Measurements from ENCODE around the gene TSACC. TPM values are rescaled to one million over a fixed set of nuclear protein-coding genes. Genes with fewer than 3 reads are reported as not detected.

The TSACC gene
- total RNA-seq, 3 donors from 2014 or later (not counting 1 experiment from before 2014, with no cell fraction given): not detected

DNA sequence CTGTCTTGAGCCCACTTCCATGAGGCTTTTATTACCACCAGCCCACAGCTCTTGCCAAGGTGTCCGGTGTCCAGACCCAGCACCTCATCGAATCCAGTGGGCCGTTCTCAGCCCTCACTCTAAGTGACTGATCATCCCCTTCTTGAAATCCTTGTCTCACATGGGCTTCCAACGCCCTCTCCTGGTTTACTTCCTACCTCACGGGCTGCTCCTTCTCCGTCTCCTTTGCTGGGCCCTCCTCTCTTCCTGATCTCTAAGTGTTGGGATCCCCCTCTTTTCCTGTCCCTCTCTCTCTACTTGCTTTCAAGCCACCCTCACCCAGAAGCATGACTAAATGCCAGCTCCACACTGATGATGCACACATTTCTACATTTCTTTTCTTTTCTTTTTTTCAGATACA lies 21.6 kb downstream of the TSACC start:
- no peak for TF ChIP-seq CTCF (IDR thresholded peaks at IDR 0.05)
- Mint-ChIP-seq H3K4me3 (no peak overlapping the region), H3K9me3 (no peaks in the 10 kb centered on the region), H3K4me1 (peaks cover 0 to 8% of the 10 kb centered on the region in 2 donors), H3K36me3 (no peaks in the 10 kb centered on the region), H3K27me3 (ENCODE audit: low read depth in 2 of 2) (peaks cover 40 to 44% of the 10 kb centered on the region in 2 donors), H3K27ac (no peak overlapping the region)
- DNase-seq (no peak), ATAC-seq (no peak)
- intact Hi-C loops (cut with micrococcal nuclease): no loop called here
- H3K4me1 ChIP-seq (ENCODE audit: control insufficient read depth, insufficient read depth, low read length): peaks cover 4% of the 10 kb centered on the region
- no peak overlapping the region for H3K4me3 ChIP-seq (ENCODE audit: low read length)
- 50% methylated on average over 6 of the region's 6 CpGs for WGBS (ENCODE audit: insufficient coverage)
- no peak overlapping the region for H3K27ac ChIP-seq (ENCODE audit: low read length)
- no peaks in the 10 kb centered on the region for H3K9me3 ChIP-seq (ENCODE audit: control insufficient read depth, insufficient read depth, low read length)
- H3K27me3 ChIP-seq (ENCODE audit: control insufficient read depth, insufficient read depth, low read length): peaks cover 14% of the 10 kb centered on the region
- no peaks in the 10 kb centered on the region for H3K36me3 ChIP-seq (ENCODE audit: control insufficient read depth, insufficient read depth, low read length)

DNA sequence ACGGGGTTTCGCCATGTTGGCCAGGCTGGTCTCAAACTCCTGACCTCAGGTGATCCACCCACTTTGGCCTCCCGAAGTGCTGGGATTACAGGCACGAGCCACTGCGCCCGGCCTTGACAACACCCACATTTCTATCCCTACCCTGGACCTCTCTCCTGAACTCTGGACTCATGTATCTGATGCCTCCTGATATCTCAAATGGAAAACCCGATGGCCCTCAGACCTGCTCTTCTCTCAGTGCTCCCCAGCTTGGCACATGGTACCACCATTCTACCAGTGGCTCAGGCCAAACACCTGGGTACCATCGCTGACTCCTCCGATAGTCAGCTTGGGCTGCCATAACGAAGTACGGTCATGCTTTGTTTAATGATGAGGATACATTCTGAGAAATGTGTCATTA lies 22.2 kb downstream of the TSACC start:
- Mint-ChIP-seq H3K36me3 (no peaks in the 10 kb centered on the region), H3K4me3 (no peak overlapping the region), H3K9me3 (no peaks in the 10 kb centered on the region), H3K27me3 (ENCODE audit: low read depth in 2 of 2) (peaks cover 44 to 46% of the 10 kb centered on the region in 2 donors), H3K27ac (no peak overlapping the region), H3K4me1 (peaks cover 0 to 8% of the 10 kb centered on the region in 2 donors)
- peaks cover 14% of the 10 kb centered on the region for H3K27me3 ChIP-seq (ENCODE audit: control insufficient read depth, insufficient read depth, low read length)
- peaks cover 4% of the 10 kb centered on the region for H3K4me1 ChIP-seq (ENCODE audit: control insufficient read depth, insufficient read depth, low read length)
- H3K9me3 ChIP-seq (ENCODE audit: control insufficient read depth, insufficient read depth, low read length): no peaks in the 10 kb centered on the region
- no peak for TF ChIP-seq CTCF (IDR thresholded peaks at IDR 0.05)
- no peak for ATAC-seq
- no peak overlapping the region for H3K4me3 ChIP-seq (ENCODE audit: low read length)
- intact Hi-C loops (cut with micrococcal nuclease): no loop called here
- H3K36me3 ChIP-seq (ENCODE audit: control insufficient read depth, insufficient read depth, low read length): no peaks in the 10 kb centered on the region
- H3K27ac ChIP-seq (ENCODE audit: low read length): no peak overlapping the region
- no peak for DNase-seq
- WGBS (ENCODE audit: insufficient coverage): 97% methylated on average over 11 of the region's 11 CpGs

DNA sequence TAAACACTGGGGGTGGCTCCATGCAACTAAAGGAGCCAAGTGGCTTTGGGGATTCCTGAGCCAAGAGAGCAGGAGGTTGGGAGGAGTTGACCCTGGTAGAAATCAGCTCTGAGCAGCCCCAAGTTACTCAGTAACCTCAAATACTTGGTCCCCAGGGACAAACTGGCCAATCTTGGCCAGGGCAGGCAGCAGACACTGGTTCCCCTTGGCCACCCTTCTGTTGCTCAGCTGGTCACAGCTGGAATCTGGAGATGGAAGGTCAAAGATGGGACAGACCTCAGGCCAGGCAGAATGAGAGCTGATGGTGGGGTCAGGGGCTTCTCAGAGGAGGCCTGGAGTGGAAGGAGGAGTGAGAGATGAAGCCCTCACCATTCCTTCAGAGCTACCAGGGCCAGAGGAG lies 27.4 kb downstream of the TSACC start:
- intact Hi-C loops (cut with micrococcal nuclease): no loop called here
- Mint-ChIP-seq H3K27me3 (ENCODE audit: low read depth in 2 of 2) (peaks cover 37 to 47% of the 10 kb centered on the region in 2 donors), H3K4me1 (peaks cover 0 to 5% of the 10 kb centered on the region in 2 donors), H3K27ac (no peak overlapping the region), H3K9me3 (no peaks in the 10 kb centered on the region), H3K4me3 (no peak overlapping the region), H3K36me3 (no peaks in the 10 kb centered on the region)
- no peak for ATAC-seq
- Histone ChIP-seq H3K27me3 (ENCODE audit: control insufficient read depth, insufficient read depth, low read length) (peaks cover 10% of the 10 kb centered on the region), H3K4me1 (ENCODE audit: control insufficient read depth, insufficient read depth, low read length) (peaks cover 10% of the 10 kb centered on the region), H3K36me3 (ENCODE audit: control insufficient read depth, insufficient read depth, low read length) (no peaks in the 10 kb centered on the region), H3K4me3 (ENCODE audit: low read length) (no peak overlapping the region), H3K9me3 (ENCODE audit: control insufficient read depth, insufficient read depth, low read length) (no peaks in the 10 kb centered on the region), H3K27ac (ENCODE audit: low read length) (no peak overlapping the region)
- TF ChIP-seq CTCF (IDR thresholded peaks at IDR 0.05): no peak
- no peak for DNase-seq

DNA sequence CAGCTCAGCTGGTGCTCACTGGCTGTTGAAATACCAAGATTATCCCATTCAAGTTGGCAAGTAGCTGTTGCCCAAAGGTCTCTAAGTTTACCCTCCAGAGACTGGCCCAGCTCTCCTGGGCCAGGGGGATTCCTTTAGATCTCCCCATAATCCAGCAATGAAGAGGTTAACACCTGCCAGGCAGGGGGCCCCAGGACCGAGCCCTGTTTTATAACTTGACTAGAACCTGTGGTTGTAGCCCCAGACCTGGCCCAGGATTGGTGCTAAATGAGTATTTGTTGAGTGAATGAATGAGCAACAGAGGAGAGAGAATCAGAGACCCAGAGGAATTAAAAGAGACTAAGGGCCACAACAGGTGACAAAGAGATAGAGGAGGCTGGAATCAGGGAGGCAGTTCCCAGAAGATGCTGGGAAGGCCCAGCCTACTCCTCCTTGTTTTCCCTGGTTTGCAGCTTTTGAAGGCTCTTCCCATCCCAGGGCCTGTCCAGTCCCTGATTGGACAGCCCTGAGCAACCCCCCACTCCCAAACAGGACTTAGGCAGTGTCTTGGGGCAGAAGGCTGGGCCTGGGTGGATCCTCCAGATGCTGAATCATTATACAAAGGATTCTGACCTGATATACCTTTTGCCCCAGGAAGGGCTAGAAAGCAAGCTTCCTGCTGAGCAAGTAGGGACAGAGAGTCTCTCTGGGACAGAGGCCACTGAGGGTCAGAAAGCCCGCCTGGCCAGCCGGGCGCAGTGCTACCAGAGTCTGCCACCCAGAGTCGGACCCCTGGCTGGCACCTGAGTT lies 28.2 kb downstream of the TSACC start:
- H3K4me1 ChIP-seq (ENCODE audit: control insufficient read depth, insufficient read depth, low read length): peaks cover 10% of the 10 kb centered on the region
- ATAC-seq (no peak), DNase-seq (no peak)
- peaks cover 10% of the 10 kb centered on the region for H3K27me3 ChIP-seq (ENCODE audit: control insufficient read depth, insufficient read depth, low read length)
- H3K9me3 Mint-ChIP-seq: no peaks in the 10 kb centered on the region
- 93% methylated on average over 5 of the region's 5 CpGs for WGBS (ENCODE audit: insufficient coverage)
- H3K4me3 Mint-ChIP-seq: no peak overlapping the region
- no peak for TF ChIP-seq CTCF (IDR thresholded peaks at IDR 0.05)
- H3K27ac ChIP-seq (ENCODE audit: low read length): no peak overlapping the region
- H3K4me1 Mint-ChIP-seq: peaks cover 0 to 5% of the 10 kb centered on the region in 2 donors
- H3K36me3 ChIP-seq (ENCODE audit: control insufficient read depth, insufficient read depth, low read length): no peaks in the 10 kb centered on the region
- no peaks in the 10 kb centered on the region for H3K36me3 Mint-ChIP-seq
- no peaks in the 10 kb centered on the region for H3K9me3 ChIP-seq (ENCODE audit: control insufficient read depth, insufficient read depth, low read length)
- intact Hi-C loops (cut with micrococcal nuclease): no loop called here
- no peak overlapping the region for H3K27ac Mint-ChIP-seq
- no peak overlapping the region for H3K4me3 ChIP-seq (ENCODE audit: low read length)
- H3K27me3 Mint-ChIP-seq (ENCODE audit: low read depth in 2 of 2): peaks cover 36 to 45% of the 10 kb centered on the region in 2 donors

Measured in natural killer cell (primary cell).